Measurements from ENCODE around the gene SETMAR. TPM values are rescaled to one million over a fixed set of nuclear protein-coding genes. Genes with fewer than 3 reads are reported as not detected.

SETMAR gene
- total RNA-seq, 1 donor from 2014 or later, result 14.6 TPM

- Mint-ChIP-seq H3K27me3 (ENCODE audit: unreplicated experiment) (no peaks in the 10 kb centered on the region), H3K36me3 (ENCODE audit: unreplicated experiment) (peaks cover 23% of the 10 kb centered on the region), H3K27ac (ENCODE audit: unreplicated experiment) (no peak overlapping the region), H3K4me1 (ENCODE audit: unreplicated experiment) (peaks cover 7% of the 10 kb centered on the region), H3K9me3 (ENCODE audit: unreplicated experiment) (peaks cover 4% of the 10 kb centered on the region), H3K4me3 (ENCODE audit: unreplicated experiment) (no peak overlapping the region)
- TF ChIP-seq CTCF (IDR thresholded peaks at IDR 0.05), result no peak
- no peak for DNase-seq (ENCODE audit: extremely low spot score, unreplicated experiment)
Observed at GRCh38 chr3:4313606-4314293, 10.6 kb downstream of the SETMAR start.

DNA sequence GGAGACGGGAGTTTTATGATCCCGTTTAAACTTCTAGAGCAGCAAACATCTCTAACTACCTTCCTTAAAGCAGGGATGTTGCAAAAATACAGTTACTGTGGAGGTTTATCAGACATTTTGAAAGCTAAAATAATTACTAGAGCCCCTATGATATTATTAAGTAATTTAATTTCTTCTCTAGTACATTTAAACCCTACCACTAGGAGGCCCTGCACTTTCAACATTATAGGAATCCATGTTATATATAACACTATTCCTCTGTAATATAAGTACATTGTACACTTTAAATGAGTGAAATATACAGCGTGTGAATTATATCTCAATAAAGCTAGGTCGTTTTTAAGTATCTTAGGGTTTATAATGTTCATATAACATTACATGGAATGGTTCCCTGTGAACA, 11.5 kb downstream of the SETMAR start:
- no peaks in the 10 kb centered on the region for H3K27me3 Mint-ChIP-seq (ENCODE audit: unreplicated experiment)
- H3K9me3 Mint-ChIP-seq (ENCODE audit: unreplicated experiment), result peaks cover 9% of the 10 kb centered on the region
- H3K4me1 Mint-ChIP-seq (ENCODE audit: unreplicated experiment), result peaks cover 7% of the 10 kb centered on the region
- H3K4me3 Mint-ChIP-seq (ENCODE audit: unreplicated experiment), result no peak overlapping the region
- DNase-seq (ENCODE audit: extremely low spot score, unreplicated experiment), result no peak
- no peak overlapping the region for H3K27ac Mint-ChIP-seq (ENCODE audit: unreplicated experiment)
- peak; percentile 39 for TF ChIP-seq CTCF (IDR thresholded peaks at IDR 0.05)
- H3K36me3 Mint-ChIP-seq (ENCODE audit: unreplicated experiment), result peaks cover 23% of the 10 kb centered on the region

GRCh38 chr3:4320096-4320911, 17.1 kb downstream of the SETMAR start:
- H3K9me3 Mint-ChIP-seq (ENCODE audit: unreplicated experiment), result peaks cover 9% of the 10 kb centered on the region
- TF ChIP-seq CTCF (IDR thresholded peaks at IDR 0.05), result no peak
- peaks cover 7% of the 10 kb centered on the region for H3K4me1 Mint-ChIP-seq (ENCODE audit: unreplicated experiment)
- H3K27me3 Mint-ChIP-seq (ENCODE audit: unreplicated experiment), result no peaks in the 10 kb centered on the region
- DNase-seq (ENCODE audit: extremely low spot score, unreplicated experiment), result no peak
- no peak overlapping the region for H3K4me3 Mint-ChIP-seq (ENCODE audit: unreplicated experiment)
- H3K36me3 Mint-ChIP-seq (ENCODE audit: unreplicated experiment), result peaks cover 10% of the 10 kb centered on the region
- no peak overlapping the region for H3K27ac Mint-ChIP-seq (ENCODE audit: unreplicated experiment)

DNA sequence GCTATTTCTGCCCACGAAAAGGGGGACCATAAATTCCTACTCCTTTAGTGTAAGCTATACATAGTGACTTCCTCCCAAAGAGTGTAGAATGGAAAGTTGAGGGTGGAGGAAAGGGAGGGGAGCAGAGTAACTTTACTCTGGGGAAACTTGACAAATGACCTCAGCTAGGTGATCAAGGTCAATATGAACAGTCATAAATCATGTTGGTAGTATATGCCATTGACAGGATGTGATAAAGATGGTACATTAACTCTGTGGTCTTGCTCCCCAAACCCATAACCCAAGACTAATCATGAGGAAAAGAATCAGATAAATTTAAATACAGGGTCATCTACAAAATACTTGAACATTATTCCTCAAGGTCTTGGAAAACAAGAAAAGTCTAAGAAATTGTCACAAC, 18.6 kb downstream of the SETMAR start:
- peaks cover 4% of the 10 kb centered on the region for H3K36me3 Mint-ChIP-seq (ENCODE audit: unreplicated experiment)
- H3K9me3 Mint-ChIP-seq (ENCODE audit: unreplicated experiment), result peaks cover 5% of the 10 kb centered on the region
- no peak for DNase-seq (ENCODE audit: extremely low spot score, unreplicated experiment)
- H3K27me3 Mint-ChIP-seq (ENCODE audit: unreplicated experiment), result no peaks in the 10 kb centered on the region
- H3K27ac Mint-ChIP-seq (ENCODE audit: unreplicated experiment), result no peak overlapping the region
- H3K4me1 Mint-ChIP-seq (ENCODE audit: unreplicated experiment), result peaks cover 7% of the 10 kb centered on the region
- no peak overlapping the region for H3K4me3 Mint-ChIP-seq (ENCODE audit: unreplicated experiment)
- TF ChIP-seq CTCF (IDR thresholded peaks at IDR 0.05), result no peak

- no peaks in the 10 kb centered on the region for H3K36me3 Mint-ChIP-seq (ENCODE audit: unreplicated experiment)
- H3K27me3 Mint-ChIP-seq (ENCODE audit: unreplicated experiment), result no peaks in the 10 kb centered on the region
- H3K9me3 Mint-ChIP-seq (ENCODE audit: unreplicated experiment), result peaks cover 5% of the 10 kb centered on the region
- peaks cover 7% of the 10 kb centered on the region for H3K4me1 Mint-ChIP-seq (ENCODE audit: unreplicated experiment)
- H3K4me3 Mint-ChIP-seq (ENCODE audit: unreplicated experiment), result no peak overlapping the region
- no peak for TF ChIP-seq CTCF (IDR thresholded peaks at IDR 0.05)
- no peak for DNase-seq (ENCODE audit: extremely low spot score, unreplicated experiment)
- no peak overlapping the region for H3K27ac Mint-ChIP-seq (ENCODE audit: unreplicated experiment)
Observed at GRCh38 chr3:4322635-4323034, 19.5 kb downstream of the SETMAR start.
